Dermis blood vessel endothelial cell (primary cell): ENCODE results near the gene NSG2. TPM values are rescaled to one million over a fixed set of nuclear protein-coding genes. Genes with fewer than 3 reads are reported as not detected.
"Not testable (repeated sequence)": the region's sequence is repeated elsewhere in the genome, so short reads cannot be mapped to it uniquely, and the experiment has no call there.

Experiments used
- DNase-seq: peaks from one replicate; pipeline ENCODE4 v3.0.0; 2010
- total RNA-seq: library from RNA; depleted of rRNA; stranded (reverse); fragments of >200 nt; gene quantifications from 2 replicates; pipeline ENCODE4 v1.2.3, GENCODE V29; 2014

NSG2 gene
- total RNA-seq, 1 donor from 2014 or later = not detected

DNA sequence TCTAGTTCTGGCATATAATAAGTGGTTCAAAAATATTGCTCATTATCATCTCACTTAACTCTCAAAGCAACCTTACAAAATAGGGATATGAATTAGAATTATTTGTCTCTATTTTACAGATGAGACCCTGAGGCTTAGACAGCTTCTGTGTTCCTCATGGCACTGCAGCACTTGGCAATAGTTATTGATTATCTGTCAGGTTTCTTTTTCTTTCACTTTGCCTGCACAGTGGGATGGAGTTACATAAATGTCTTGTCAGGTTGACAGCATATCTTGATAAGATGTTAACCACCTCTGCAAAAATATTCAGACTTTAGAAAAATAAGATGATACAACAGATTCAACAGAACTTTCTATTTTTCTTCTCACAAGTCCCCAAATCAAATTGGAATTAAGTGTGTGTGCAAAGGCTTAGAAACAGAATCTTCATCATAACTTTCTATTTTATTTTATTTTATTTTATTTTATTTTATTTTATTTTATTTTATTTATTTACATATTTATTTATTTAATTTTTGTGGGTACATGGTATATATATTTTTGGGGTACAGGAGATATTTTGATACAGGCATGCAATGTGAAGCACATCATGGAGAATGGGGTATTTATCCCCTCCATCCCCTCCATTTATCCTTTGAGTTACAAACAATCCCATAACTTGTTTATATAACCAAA, 17.7 kb downstream of the NSG2 start:
- no peak for DNase-seq

DNA sequence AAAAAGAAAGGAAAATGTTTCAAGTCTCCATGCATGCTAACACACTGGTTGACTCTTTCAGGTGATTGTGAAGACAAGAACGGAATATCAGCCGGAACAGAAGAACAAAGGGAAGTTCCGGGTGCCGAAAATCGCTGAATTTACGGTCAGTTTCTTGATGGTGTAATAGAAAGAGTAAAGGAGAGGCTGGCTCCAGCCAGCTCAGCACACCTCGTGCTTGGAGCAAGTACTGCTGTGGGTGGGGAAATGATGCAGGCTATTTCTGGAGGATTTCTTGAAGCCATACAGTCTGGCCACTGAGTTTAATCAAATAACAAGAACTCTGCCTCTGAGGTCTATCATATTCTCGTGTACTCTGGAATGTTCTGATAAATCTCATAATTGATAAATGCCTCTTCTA, 18.7 kb downstream of the NSG2 start:
- no peak for DNase-seq

DNA sequence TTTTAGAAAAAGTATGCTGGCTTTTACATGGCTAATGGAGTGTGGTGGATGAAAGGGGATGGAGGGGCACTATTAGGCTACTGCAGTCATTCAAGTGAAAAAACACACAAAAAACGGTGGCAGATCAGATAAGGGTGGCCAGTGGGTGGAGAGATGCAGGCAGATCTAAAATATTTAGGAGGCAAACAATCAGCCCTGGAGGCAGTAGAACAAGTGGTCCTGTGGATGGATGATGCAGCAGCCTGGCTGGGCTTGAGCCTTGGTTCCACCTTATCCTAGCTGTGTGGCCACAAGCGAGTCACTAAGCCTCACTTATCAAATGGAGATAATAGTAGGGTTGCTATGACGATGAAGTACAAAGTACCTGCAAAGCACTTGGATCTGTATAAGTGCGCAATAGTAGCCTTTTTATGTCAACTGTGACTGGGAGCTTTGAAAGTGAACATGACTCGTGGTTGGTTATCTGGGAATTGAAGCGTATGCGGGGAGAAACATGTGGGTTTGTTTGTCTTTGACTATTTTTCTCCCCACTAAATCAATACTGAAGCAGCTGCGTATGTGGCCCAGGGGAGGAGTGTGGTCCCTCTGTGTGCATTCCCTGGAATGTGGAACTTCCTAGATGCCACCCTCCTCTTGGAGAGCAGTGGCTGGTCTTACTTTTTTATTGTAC, 20.2 kb downstream of the NSG2 start:
- no peak for DNase-seq

DNA sequence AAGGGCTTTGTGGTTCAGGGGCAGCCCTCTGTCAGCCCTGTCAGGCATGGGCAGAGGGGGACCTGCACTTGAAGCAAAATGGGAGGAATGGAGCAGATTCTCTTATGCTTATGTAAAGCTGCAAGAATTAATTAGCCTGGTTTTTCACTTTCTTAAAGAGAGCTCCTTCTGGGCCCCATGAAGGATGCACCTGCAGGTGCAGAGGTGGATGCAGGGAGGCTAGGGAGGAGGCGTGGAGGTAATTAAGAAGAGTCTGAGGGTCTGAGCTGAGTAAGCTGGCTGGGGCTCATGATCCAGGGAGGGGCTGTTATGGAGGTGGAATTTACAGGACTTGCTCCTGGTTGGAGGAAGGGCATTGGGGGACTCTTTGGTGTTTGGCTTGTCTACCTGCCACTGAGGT, 22.0 kb downstream of the NSG2 start:
- DNase-seq = no peak

DNA sequence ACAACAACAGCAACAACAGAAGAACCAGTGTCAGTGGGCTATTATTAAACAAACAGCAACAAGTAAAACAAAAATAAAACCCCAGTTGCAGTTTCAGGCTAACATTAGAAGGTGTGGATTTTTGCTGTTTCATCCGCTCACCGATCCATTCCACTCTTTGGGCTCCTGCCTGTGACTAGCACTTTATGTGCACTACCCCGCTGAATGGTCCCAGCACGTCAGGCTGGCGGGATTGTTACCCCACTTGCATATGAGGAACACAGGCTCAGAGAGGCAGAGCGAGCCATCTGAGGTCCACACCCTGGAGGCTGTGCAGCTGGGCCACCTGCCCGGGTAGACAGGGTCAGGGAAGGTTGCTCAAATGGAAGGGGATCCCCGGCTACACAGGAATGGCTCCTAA, 26.0 kb downstream of the NSG2 start:
- DNase-seq = no peak

DNA sequence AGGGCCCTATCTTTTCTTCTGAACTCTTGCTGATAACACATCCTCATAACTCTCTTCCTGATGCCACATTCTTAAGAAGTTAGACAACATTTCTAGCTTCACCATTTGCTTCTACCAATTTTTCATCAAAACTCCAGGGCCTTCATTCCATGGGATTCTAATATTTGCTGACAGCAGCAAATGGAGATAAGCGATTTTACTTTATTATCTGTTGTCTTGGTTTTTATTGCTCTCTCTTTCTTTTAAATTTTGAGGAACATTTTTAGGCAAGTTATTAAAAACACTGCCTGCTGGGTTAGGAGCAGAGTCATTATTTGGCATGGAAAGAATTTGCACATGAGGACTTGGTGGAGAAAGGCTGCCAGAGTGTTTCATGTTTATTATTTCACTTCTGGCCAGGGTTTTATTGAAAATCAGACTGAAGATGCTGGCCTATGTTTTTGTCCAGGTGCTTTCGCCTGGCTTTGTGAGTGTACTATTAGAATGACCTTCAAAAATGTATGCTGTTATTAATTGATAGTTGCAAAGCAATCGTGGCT, 27.7 kb downstream of the NSG2 start:
- DNase-seq = no peak

DNA sequence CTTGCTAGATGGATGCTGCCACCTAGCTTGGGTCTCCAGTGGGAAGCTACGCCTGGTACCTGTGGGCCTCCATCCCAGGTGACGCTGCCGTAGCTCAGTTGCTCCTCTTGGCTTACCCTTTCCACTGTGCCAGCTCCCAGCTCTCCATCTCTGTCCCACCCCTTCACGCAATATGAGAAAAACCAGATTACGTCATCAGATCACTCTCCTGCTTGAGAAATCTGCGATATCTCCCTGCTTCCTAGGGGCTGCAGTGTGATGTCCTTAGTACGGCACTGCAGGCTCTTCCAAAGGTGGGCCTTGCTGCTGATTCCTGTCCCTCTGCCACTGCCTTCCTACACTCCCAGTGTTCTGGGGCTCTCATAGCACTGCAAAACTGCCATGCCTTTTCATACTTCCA, 28.9 kb downstream of the NSG2 start:
- DNase-seq = no peak

DNA sequence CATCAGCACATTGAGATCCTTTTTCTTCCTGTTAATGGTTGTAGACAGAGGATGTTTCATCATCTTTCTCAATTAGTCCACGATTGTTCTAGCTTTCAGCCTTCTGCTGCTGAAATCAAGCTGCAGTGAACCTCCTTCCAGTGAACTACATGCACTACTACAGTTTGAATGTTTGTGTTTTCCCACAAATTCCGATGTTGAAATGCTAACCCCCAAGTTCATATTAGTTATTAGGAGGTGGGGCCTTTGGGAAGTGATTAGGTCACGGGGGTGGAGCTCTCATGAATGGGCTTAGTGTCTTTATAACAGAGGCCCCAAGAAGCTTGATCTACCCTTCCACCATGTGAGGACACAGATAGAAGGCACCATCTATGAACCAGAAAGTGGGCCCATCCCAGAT, 32.9 kb downstream of the NSG2 start:
- no peak for DNase-seq

DNA sequence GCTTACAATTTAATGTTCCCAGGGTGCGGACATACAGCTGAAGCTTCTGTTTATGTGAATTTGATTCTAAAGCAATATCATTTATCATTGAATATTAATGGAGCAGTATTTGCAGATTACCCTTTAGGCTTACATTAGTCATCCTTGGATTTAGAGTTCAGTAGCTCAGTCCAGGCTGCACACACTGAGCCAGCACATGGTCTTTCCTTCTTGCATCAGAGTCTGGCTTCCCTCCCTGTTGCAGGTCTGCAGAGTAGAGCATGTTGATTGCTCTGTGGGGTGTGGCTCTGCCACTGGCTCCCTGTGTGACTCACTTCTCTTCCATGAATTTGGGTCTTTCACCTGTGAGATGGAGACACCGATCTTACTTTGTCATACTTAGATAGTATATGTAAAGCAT, 36.8 kb downstream of the NSG2 start:
- DNase-seq = no peak

DNA sequence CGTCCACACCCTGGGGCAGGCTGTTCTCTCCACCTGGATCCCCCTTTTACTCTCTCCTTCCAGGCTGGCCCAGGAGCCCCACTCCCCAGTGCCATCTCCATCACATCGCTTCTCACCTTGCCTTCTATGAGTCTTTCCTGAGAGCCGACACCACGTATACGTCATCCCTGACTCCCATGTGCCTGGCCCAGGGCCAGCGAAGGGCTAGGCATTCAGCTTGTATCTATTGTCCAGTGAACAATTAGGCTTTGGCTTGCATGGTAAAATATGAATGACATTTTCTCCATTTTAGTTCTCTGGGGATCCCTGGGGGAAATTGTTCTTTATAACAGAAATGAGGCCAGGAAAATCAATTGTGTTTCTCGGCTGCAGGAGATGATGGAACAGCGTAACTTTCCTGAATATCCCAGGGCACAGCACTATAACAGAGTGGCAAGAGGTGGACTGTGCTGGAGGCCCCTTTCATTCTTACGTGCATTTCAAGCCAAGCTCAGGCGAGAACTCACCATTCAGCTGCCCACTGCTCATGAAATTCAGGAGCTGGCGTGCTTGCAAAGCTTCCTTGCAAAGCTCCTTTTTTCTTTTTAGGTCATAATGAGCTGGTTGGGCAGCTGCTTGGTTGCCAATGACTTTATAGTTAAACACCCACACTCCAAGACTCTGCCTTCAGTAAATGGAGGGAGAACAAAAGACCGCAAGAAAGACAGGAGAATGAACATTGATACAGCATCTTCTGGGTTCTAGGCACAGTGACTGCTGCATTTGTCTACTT, 37.7 kb downstream of the NSG2 start:
- DNase-seq = no peak

DNA sequence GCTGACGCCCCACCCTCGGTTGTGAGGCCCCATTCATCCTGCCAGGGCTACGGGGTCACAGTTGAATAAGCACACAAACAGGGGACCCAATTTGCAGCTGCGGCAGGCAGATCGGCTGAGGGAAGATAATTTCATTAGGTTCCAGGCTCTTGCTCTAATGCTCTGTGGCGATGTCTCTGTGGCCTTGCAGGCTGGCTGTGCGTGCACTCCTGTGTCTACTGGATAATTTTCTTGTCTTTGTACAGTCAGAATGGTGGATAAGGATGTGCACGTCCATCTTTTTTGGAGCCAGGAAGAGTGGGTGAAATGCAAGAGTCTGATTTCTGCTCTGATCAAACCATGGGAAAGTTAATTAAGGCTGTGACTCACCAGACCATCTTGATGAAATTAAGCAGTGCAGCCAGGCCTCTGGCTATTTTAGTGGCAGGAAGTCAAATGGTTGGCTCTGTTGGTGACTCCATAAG, 39.2 kb downstream of the NSG2 start:
- DNase-seq = no peak

DNA sequence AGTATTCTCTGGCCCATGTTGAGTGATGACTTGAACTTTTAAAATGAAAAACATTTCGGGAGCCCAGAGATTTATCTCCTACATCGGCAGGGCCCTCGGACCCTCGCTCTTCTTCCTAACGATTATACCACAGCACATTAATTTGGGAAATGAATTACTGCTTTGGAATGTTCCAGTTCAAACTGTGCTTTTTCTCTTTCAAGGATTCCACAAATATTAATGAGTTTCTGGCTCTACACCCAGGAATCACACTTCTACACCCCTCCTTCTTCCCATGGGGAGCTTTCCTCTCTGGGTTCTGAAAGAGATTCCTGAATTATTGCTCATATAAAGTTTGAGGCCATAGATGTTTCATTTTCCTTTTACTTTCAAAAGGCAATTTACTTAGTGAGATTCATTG, 41.2 kb downstream of the NSG2 start:
- no peak for DNase-seq

DNA sequence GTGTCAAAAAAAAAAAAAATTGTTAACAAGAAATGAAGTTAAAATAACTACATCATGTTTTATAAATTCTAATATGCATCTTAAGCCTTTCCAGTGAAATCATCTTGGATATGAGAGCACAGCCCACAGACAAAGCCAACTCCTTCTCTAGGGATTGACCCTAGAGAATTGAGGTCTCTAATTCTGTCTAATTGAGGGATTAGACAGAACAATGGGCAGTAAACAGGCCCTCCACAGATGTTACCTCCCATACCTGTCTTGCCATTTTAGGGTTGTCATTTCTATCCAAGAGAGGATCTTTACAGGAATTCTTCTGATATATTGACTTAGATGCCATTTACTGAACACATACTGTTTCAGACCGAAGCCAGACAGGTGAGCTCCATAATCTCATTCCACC, 42.3 kb downstream of the NSG2 start:
- no peak for DNase-seq

DNA sequence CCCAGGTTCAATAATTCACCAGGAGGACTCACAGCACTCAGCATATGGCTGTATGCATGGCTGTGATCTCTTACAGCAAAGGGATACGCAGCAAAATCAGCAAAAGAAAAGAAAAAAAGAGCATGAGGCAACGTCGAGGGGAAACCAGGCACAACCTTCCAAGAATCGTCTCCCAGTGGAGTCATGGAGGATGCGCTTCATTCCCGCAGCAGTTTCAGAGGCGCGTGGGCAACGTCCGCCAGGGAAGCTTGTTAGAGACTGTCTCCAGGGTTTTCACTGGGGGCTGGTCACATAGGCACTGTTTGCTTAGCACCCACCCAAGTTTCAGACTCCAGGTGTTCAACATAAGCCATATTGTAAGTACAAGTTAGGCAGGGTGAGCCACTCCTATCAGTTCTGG, 44.6 kb downstream of the NSG2 start:
- DNase-seq = no peak

DNA sequence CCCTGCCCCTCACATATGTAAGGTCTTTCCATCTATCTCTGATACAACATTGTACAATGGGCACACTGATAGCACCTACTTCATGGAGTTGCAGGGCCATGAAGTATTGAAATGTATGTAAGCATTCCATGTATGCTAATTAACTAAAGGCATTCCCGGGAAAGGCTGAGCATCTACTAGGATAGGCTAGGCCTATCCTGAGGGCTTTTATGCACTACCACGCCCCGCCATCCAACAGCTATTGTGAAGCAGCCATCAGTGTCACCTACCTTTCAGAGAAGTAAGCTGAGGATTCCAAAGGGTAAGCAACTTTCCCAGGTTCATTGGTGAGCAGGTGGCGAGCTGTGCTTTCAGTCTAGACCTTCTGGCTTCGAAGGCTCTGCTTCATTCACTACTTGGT, 47.6 kb downstream of the NSG2 start:
- DNase-seq = no peak

DNA sequence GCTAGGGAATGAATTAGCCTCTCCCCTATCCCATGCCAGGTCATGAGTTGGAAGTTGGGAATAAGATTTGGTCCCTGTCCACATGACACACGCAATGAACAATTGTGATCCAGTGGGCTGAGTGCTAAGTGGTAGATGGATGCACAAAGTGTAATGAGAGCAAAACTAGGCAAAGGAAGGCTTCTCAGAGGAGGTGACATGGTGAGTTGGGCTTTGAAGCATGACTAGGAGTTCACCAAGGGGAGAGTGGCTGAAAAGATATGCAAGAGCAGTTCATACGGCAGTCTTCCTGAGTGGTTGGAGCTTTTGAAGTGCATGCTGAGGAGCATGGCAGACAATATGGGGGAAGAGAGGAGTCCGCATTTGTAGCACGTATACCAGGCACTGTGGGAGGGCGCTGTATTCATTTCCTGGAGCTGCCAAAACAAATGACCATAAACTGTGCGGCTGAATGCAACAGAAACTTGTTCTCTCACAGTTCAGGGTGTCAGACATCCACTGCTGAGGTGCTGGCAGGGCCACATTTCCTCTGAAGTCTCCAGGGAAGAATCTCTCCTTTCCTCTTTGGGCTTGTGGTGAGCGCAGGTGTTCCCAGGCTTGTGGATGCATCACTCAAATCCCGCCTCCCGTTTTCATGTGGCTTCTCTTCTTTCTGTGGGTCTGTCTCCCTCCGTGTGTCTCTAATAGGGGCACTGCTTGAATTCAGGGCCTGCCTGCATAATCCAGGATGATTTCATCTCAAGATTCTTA, 49.5 kb downstream of the NSG2 start:
- DNase-seq = no peak

DNA sequence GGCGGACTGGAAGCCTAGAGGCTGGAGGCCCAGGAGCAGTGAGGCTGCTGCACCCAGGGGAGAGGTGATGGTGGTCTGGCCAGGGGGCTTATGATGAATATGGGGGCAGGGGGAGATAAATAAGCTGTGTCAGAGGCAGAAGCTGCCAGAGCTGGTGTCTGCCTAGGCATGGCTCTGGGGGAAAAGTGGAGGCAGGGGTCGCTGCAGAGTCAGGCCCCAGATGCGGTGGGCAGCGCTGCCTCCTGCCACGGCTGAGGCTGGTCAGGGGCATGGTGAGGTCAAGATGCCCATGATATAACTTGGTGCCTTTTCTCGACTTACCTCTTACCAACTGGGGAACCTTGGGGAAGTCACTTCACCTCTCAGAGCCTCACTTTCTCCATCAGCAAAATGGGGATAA, 51.1 kb downstream of the NSG2 start:
- DNase-seq = no peak

DNA sequence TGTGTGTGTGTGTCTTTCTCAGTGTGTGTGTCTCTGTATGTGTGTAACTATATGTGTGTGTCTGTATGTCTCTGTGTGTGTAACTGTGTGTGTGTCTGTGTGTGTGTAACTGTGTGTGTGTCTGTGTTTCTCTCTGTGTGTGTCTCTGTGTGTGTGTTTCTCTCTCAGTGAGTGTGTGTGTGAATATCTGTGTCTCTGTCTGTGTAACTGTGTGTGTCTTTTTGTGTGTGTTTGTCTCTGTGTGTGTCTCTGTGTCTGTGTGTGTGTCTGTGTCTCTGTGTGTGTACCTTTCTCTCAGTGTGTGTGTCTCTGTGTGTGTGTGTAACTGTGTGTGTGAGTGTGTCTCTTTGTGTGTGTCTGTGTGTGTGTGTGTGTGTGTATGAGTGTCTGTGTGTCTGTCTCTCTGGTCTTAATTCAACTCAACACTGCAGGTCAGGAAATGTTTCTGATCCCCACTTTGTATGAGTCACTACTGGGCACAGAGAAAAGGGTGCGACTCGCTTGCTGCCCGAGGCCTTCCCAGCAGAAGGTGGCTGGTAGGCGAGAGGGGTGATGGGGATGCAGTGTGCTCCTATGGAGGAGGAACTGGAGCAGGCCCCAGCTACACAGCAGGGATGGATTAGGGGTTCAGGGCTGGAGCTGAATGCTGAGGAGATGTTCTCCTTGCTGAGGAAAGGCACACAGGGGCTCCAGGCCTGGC, 52.1 kb downstream of the NSG2 start:
- DNase-seq = no peak

DNA sequence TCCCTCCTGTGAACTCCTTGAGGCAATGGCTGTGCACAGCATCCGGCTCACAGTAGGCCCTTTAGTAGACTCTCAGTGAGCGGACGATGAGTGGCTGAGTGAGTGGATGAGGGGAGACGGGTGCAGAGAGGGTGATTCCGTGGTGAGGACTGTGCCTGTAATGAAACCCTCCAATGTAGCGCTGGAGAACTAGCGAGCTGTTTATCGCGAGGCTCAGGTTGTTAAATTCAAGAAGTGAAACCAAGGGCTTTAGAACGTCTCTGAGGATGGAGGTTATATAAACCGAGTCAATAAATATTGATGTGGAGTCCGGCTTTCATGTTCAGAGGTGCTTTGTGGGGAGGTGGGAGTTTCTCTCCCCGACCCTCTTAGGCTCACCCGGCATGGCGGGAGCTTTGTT, 53.2 kb downstream of the NSG2 start:
- DNase-seq = no peak

DNA sequence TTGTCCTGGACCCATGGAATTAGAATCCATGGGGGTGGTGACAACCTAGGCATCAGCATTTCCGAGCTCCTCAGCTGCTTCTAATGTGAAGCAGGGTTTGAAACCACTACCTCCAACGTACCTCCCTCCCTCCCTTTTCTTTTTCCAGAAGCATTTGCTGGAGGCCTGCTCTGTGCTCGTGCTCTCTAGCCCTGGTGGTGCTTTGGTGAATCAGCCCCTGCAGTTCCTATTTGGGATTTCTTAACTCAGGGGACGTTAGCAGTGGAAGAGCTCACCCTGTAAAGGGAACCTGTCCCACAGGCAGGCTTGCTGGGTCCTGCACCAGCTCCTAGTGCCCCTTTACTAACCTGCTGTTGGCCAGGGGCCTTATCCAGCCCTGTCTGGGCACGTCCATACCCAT, 55.0 kb downstream of the NSG2 start:
- no peak for DNase-seq

DNA sequence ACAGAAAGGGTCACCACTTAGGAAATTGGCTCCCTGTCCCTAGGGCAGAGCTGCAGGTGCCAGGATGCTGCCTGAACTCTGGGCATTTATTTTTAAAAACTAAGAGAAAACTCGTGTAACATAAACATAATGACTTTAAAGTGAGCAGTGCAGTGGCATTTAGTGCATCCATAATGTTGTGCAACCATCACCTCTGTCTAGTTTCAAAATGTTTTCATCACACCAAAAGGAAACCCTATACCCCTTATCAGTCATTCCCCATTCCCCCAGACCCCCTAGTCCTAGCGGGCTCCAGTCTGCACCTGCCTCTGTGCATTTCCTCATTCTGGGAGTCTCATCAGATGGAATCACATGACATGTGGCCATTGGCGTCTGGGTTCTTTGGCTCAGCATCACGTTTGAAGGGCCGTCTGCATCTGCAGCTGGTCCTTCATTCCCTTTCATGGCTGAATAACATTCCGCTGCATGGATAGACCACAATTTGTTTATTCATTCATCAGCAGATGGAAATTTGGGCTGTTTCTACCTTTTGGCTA, 55.8 kb downstream of the NSG2 start:
- no peak for DNase-seq

DNA sequence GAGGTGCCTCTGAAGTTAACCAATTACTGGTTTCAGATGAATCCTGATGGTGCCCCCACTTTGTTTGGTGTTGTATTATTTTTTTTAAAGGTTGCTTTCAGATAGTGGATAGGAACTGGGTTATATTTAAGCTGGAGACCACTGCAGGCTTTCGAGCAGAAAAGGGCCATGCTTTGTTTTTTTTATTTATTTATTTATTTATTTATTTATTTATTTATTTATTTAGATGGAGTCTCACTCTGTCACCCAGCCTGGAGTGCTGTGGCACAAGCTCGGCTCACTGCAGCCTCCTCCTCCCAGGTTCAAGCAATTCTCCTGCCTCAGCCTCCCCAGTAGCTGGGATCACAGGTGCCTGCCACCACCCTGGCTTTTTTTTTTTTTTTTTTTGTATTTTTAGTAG, 57.1 kb downstream of the NSG2 start:
- DNase-seq = not testable (repeated sequence)
